ENCODE measurements around the gene EPB42. TPM values are rescaled to one million over a fixed set of nuclear protein-coding genes. Genes with fewer than 3 reads are reported as not detected.
A peak's percentile ranks its signal among the peaks of the same experiment; 100 is the strongest.

EPB42 gene
- total RNA-seq, 1 experiment from 2014 or later, result not detected

- H2BK5ac ChIP-seq (ENCODE audit: insufficient read length, low read length), result no peak overlapping the region
- H3K27ac Mint-ChIP-seq, result peak overlapping the region in 1 of 3 experiments; percentile 7; a peak in 1 of 7 replicates
- H3K18ac ChIP-seq (ENCODE audit: insufficient read length, low read depth, low read length), result no peak overlapping the region
- H3K4me3 Mint-ChIP-seq, result no peak overlapping the region
- no peak overlapping the region for H3K4me2 ChIP-seq (ENCODE audit: insufficient read depth, insufficient read length, low read length)
- H3T11ph ChIP-seq (ENCODE audit: low read length), result no peak overlapping the region
- H3K23me2 ChIP-seq (ENCODE audit: insufficient read length, low read depth, low read length, poor library complexity, severe bottlenecking), result no peaks in the 10 kb centered on the region
- H3K14ac ChIP-seq (ENCODE audit: insufficient read depth, low read length), result no peak overlapping the region; the same call in 1 of the 2 replicates
- H4K91ac ChIP-seq (ENCODE audit: insufficient read length, low read depth, low read length), result no peak overlapping the region
- H3K27me3 Mint-ChIP-seq (ENCODE audit: low read depth), result peaks cover 11% of the 10 kb centered on the region
- no peaks in the 10 kb centered on the region for H3K79me1 ChIP-seq (ENCODE audit: insufficient read depth, low read depth, low read length, poor library complexity, severe bottlenecking)
- H3K4me1 ChIP-seq (ENCODE audit: insufficient read depth, low read length), result no peaks in the 10 kb centered on the region
- no peaks in the 10 kb centered on the region for H3K79me2 ChIP-seq (ENCODE audit: insufficient read depth, low read length)
- no peak overlapping the region for H2AK5ac ChIP-seq (ENCODE audit: insufficient read length, low read length)
- DNase-seq, result no peak
- no peak overlapping the region for H3K56ac ChIP-seq (ENCODE audit: insufficient read length, low read depth, low read length)
- no peak overlapping the region for H3K27ac ChIP-seq (ENCODE audit: insufficient read length, low read depth, low read length)
- no CpG with 5 or more reads among the region's 9 CpGs for WGBS (ENCODE audit: extremely low coverage, insufficient read length, low lambda C conversion rate)
- H4K8ac ChIP-seq (replicated peaks; ENCODE audit: insufficient read length, low read depth, low read length), result no peak overlapping the region
- TF ChIP-seq CTCF (conservative IDR thresholded peaks at IDR 0.05), result no peak
- no peak overlapping the region for H3K9ac ChIP-seq (ENCODE audit: extremely low read depth, insufficient read length, low read length)
- H3K9me3 ChIP-seq (ENCODE audit: control insufficient read depth, low read depth, low read length), result no peaks in the 10 kb centered on the region
- H2AFZ ChIP-seq (ENCODE audit: low read length), result no peak overlapping the region
- no peaks in the 10 kb centered on the region for H3K27me3 ChIP-seq (ENCODE audit: insufficient read depth, low read length)
- H4K20me1 ChIP-seq (ENCODE audit: control insufficient read depth, insufficient read depth, insufficient read length), result no peaks in the 10 kb centered on the region
- no peak overlapping the region for H2BK120ac ChIP-seq (ENCODE audit: low read depth, low read length, poor library complexity, severe bottlenecking)
- H3K4me1 Mint-ChIP-seq, result peaks cover 9 to 10% of the 10 kb centered on the region in 2 experiments
- no peak overlapping the region for H3K23ac ChIP-seq (ENCODE audit: insufficient read length, low read depth, low read length)
- no peak overlapping the region for H2BK15ac ChIP-seq (ENCODE audit: low read depth, low read length)
- H3K9me3 Mint-ChIP-seq, result no peaks in the 10 kb centered on the region
- no peak overlapping the region for H2BK12ac ChIP-seq (ENCODE audit: insufficient read length, low read depth, low read length)
- no peak overlapping the region for H4K5ac ChIP-seq (ENCODE audit: insufficient read length, low read depth, low read length)
- no peaks in the 10 kb centered on the region for H3K36me3 Mint-ChIP-seq (ENCODE audit: insufficient read depth in 1 of 3, low read depth in 3 of 3)
- H2BK20ac ChIP-seq (ENCODE audit: low read depth, low read length, poor library complexity, severe bottlenecking), result no peak overlapping the region
- H3K4ac ChIP-seq (ENCODE audit: low read depth, low read length), result no peak overlapping the region
These were observed 10.0 kb downstream of the EPB42 start for GRCh38 chr15:43210807-43211206.
